A549 (cell line): ENCODE measurements around the gene HOXD10. TPM values are rescaled to one million over a fixed set of nuclear protein-coding genes. Genes with fewer than 3 reads are reported as not detected.

Experiments
- ATAC-seq, 2 experiments: fragments of 200-7000 bp in 1 of 2; fragments of >200 bp in 1 of 2; cut with Nextera tagmentation in 1 of 2; cut with Tn5 transposase in 1 of 2; 3 replicates each; pipeline versions ENCODE4 v1.8.0 to v1.9.1; 2018 to 2020; ENCODE audit warnings: mild to moderate bottlenecking in 1 of 2, moderate library complexity in 1 of 2
- CTCF ChIA-PET: fragments of 300-600 bp; sonication (Branson Sonifier 250); formaldehyde crosslinking; extraction: SDS; loops from one replicate; lab custom pipeline; 2021; ENCODE audit warnings: antibody characterized with exemption, inconsistent platforms; lab: Yijun Ruan, JAX
- POLR2A ChIA-PET: fragments of 350-600 bp; formaldehyde crosslinking; extraction: SDS; loops from one replicate; lab custom pipeline; 2021; ENCODE audit warnings: antibody characterized with exemption, inconsistent platforms; lab: Yijun Ruan, JAX
- DNase-seq, 2 experiments: peaks; one replicate each; pipeline versions ENCODE4 v3.0.0 to v3.0.0-alpha.2; 2011 to 2016; ENCODE audit warnings: low read depth in 1 of 2, low spot score in 1 of 2
- FAIRE-seq: peaks from 2 replicates; lab custom pipeline; 2011; peaks lifted over from hg19 to GRCh38; lab: Jason Lieb, UNC
- H3K27ac ChIP-seq, 2 experiments: fragments of >200 bp; sonication (Bioruptor Twin); formaldehyde crosslinking; 3 replicates each; pipeline ENCODE4 v1.5.1; 2016 to 2017
- H3K4me1 ChIP-seq: fragments of >200 bp; sonication (Bioruptor Twin); formaldehyde crosslinking; 3 replicates; pipeline ENCODE4 v1.6.1; 2016
- H3K4me2 ChIP-seq: fragments of >200 bp; sonication (Bioruptor Twin); formaldehyde crosslinking; 3 replicates; pipeline ENCODE4 v1.6.1; 2016
- H3K4me3 ChIP-seq: fragments of >200 bp; sonication (Bioruptor Twin); formaldehyde crosslinking; 3 replicates; pipeline ENCODE4 v1.5.1; 2016
- H3K9me3 ChIP-seq: fragments of >200 bp; sonication (Bioruptor Twin); formaldehyde crosslinking; 3 replicates; pipeline ENCODE4 v1.6.1; 2016
- ATOH8 ChIP-seq: fragments of 250-450 bp; sonication (Bioruptor Pico); IDR thresholded peaks from 2 replicates; pipeline ENCODE4 v1.5.0; 2020; ENCODE audit warnings: low read depth, mild to moderate bottlenecking, moderate library complexity
- CBX2 ChIP-seq: fragments of 200-600 bp; sonication (generic); IDR thresholded peaks from 2 replicates; pipeline ENCODE4 v1.6.1; 2016; ENCODE audit warnings: low read depth, mild to moderate bottlenecking, borderline replicate concordance
- CTCF ChIP-seq: fragments of >200 bp; sonication (Bioruptor Twin); formaldehyde crosslinking; IDR thresholded peaks from 3 replicates; pipeline ENCODE4 v1.5.1; 2016
- EP300 ChIP-seq, 2 experiments: fragments of >200 bp; sonication (Bioruptor Twin); formaldehyde crosslinking; IDR thresholded peaks; 2 replicates in 1 of 2; 3 replicates in 1 of 2; pipeline ENCODE4 v1.6.1; 2016 to 2017
- ESRRA ChIP-seq: fragments of 150-350 bp; IDR thresholded peaks from 2 replicates; pipeline ENCODE4 v1.6.1; 2014; ENCODE audit warnings: mild to moderate bottlenecking, low read length, borderline replicate concordance
- FOSB ChIP-seq: fragments of 250-450 bp; sonication (Bioruptor Pico); IDR thresholded peaks from 2 replicates; pipeline ENCODE4 v1.5.0; 2020; ENCODE audit warnings: mild to moderate bottlenecking, moderate library complexity
- FOSL2 ChIP-seq, 2 experiments: fragments of 450-650 bp in 1 of 2; fragments of >200 bp in 1 of 2; sonication (Bioruptor Twin) in 1 of 2; formaldehyde crosslinking; IDR thresholded peaks; 2 replicates each; pipeline versions ENCODE4 v1.5.0 to v1.6.1; 2016 to 2020; ENCODE audit warnings: mild to moderate bottlenecking in 1 of 2, moderate library complexity in 1 of 2
- HDAC2 ChIP-seq: fragments of 200-600 bp; sonication (generic); IDR thresholded peaks from 2 replicates; pipeline ENCODE4 v1.6.1; 2016
- HMGXB4 ChIP-seq: fragments of 250-450 bp; sonication (Bioruptor Pico); IDR thresholded peaks from 2 replicates; pipeline ENCODE4 v1.5.0; 2021; ENCODE audit warnings: mild to moderate bottlenecking, moderate library complexity, borderline replicate concordance
- HOXA7 ChIP-seq: fragments of 250-450 bp; sonication (Bioruptor Pico); IDR thresholded peaks from 2 replicates; pipeline ENCODE4 v1.5.0; 2020; ENCODE audit warnings: mild to moderate bottlenecking, moderate library complexity
- HOXB5 ChIP-seq: fragments of 250-450 bp; sonication (Bioruptor Pico); IDR thresholded peaks from 2 replicates; pipeline ENCODE4 v1.5.0; 2020; ENCODE audit warnings: mild to moderate bottlenecking, moderate library complexity
- KDM5A ChIP-seq: fragments of 200-600 bp; sonication (generic); IDR thresholded peaks from 2 replicates; pipeline ENCODE4 v1.6.1; 2016; ENCODE audit warnings: antibody characterized with exemption, mild to moderate bottlenecking
- RCOR1 ChIP-seq: fragments of 150-350 bp; IDR thresholded peaks from 2 replicates; pipeline ENCODE4 v1.6.1; 2014; ENCODE audit warnings: antibody characterized with exemption, low read length, low read depth
- REST ChIP-seq: fragments of 200-600 bp; sonication (generic); IDR thresholded peaks from 2 replicates; pipeline ENCODE4 v1.6.1; 2016; ENCODE audit warnings: antibody characterized with exemption, mild to moderate bottlenecking, moderate library complexity
- RNF2 ChIP-seq: fragments of 200-600 bp; sonication (generic); IDR thresholded peaks from 2 replicates; pipeline ENCODE4 v1.6.1; 2016; ENCODE audit warnings: low read depth, mild to moderate bottlenecking, antibody characterized with exemption, moderate library complexity, borderline replicate concordance
- SMC3 ChIP-seq: fragments of >200 bp; sonication (Bioruptor Twin); formaldehyde crosslinking; IDR thresholded peaks from 3 replicates; pipeline ENCODE4 v1.6.1; 2018; ENCODE audit warnings: inconsistent platforms
- SREBF2 ChIP-seq: fragments of 450-650 bp; IDR thresholded peaks from 2 replicates; pipeline ENCODE4 v1.6.1; 2014; ENCODE audit warnings: mild to moderate bottlenecking, moderate library complexity
- TFCP2L1 ChIP-seq: fragments of 250-450 bp; sonication (Bioruptor Pico); IDR thresholded peaks from 2 replicates; pipeline ENCODE4 v1.5.0; 2021; ENCODE audit warnings: mild to moderate bottlenecking
- TP53 ChIP-seq: fragments of 250-450 bp; sonication (Bioruptor Pico); IDR thresholded peaks from 2 replicates; pipeline ENCODE4 v1.5.0; 2021; ENCODE audit warnings: mild to moderate bottlenecking, moderate library complexity
- ZNF302 ChIP-seq: fragments of 250-450 bp; sonication (Bioruptor Pico); IDR thresholded peaks from 2 replicates; pipeline ENCODE4 v1.9.0; 2021; ENCODE audit warnings: inconsistent platforms, mild to moderate bottlenecking, moderate library complexity
- ZSCAN20 ChIP-seq: fragments of 250-450 bp; sonication (Bioruptor Pico); IDR thresholded peaks from 2 replicates; pipeline ENCODE4 v1.8.0; 2022; ENCODE audit warnings: mild to moderate bottlenecking, moderate library complexity
- WGBS: methylation state at CpG from one replicate; pipeline ENCODE4 v1.1.6; 2017; ENCODE audit errors: missing lambda C conversion rate; 5-methylcytosine and 5-hydroxymethylcytosine counted together
- polyA plus RNA-seq, 4 experiments: library from polyadenylated mRNA; depleted of rRNA in 3 of 4; stranded (reverse); fragments of >200 nt; fragmentation: RNase III in 1 of 4; extraction: RNeasy Plus Mini Kit Qiagen cat#74134 plus additional on column Dnase treatment in 1 of 4; gene quantifications; 2 replicates in 3 of 4; 3 replicates in 1 of 4; pipeline ENCODE4 v1.2.3, GENCODE V29; 2011 to 2017
- TF ChIP-seq, protein P1 (sequence below): fragments of >200 bp; sonication (Bioruptor Twin); formaldehyde crosslinking; IDR thresholded peaks from 3 replicates; pipeline ENCODE4 v1.6.1; 2016
- TF ChIP-seq, protein P2 (sequence below): IDR thresholded peaks from 2 replicates; pipeline ENCODE4 v1.6.1; 2012

Gene HOXD10
- polyA plus RNA-seq, 2 of the 4 experiments (the other 2 are of a cell fraction) = 4.3 to 4.8 TPM

DNA sequence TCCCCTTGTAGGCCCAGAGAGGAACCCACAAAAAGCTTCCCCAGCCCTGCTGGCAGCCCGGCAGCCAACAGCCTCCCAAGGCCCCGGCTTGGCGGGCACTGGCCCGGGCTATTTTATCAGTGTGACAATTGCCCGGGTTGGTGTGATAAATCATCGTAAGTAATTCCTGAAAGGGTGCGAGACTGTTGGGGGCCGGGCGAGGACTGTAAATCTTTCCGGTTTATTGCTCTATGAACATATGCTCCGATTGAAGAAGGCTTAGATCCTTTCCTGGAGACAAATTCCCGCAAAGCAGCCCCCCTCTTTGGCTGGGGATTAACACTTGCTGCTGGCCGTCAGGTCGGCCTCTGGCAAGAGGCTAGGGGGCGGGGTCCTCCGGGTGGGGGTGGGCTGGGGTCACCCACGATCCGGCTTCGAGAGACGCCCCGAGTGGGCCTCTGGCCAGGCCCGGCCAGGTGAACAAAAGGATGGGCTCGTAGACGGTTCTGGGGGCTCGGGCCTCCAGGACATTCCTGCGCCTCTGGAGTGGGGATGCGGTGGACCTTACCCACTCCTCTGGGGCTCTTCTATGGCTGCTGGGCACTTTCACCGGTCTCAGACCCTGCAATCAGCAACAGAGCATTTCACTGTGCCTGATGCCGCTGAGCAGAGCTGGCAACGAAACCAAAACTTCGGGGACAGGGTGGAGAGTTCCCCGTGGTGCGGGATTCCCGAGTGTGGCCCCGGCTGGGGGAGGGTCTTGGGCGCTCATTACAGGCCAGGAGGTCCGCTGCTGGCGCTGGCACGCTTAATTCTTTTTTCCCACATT lies 42.5 kb downstream of the HOXD10 start:
- TF ChIP-seq ESRRA (no peak), ATOH8 (CRISPR knock-in tag) (no peak), RNF2 (no peak), HMGXB4 (CRISPR knock-in tag) (no peak), HOXB5 (CRISPR knock-in tag) (no peak), ZSCAN20 (CRISPR knock-in tag) (no peak)
- FAIRE-seq (no peak), DNase-seq (no peak), ATAC-seq (no peak)
- WGBS = 74% methylated on average over 23 of the region's 39 CpGs
- Histone ChIP-seq H3K4me1 (no peaks in the 10 kb centered on the region), H3K27ac (no peak overlapping the region), H3K4me2 (no peak overlapping the region), H3K9me3 (no peaks in the 10 kb centered on the region), H3K4me3 (no peak overlapping the region)
- POLR2A ChIA-PET = no interaction called here
- CTCF ChIA-PET = no interaction called here

GRCh38 chr2:176159663-176160250 lies 43.2 kb downstream of the HOXD10 start:
- no peak overlapping the region for H3K4me3 ChIP-seq
- POLR2A ChIA-PET = no interaction called here
- CTCF ChIA-PET = interaction anchor here (1.4 to 1.5 kb wide), 3 partner anchors 19 to 295 kb away, joined by 3 to 7 read pairs (median 3); no protein-coding TSS in a partner anchor

More at GRCh38 chr2:176159663-176160250, 43.2 kb downstream of the HOXD10 start:
- no peak overlapping the region for H3K4me2 ChIP-seq
- DNase-seq (no peak), FAIRE-seq (no peak), ATAC-seq (no peak)
- H3K4me1 ChIP-seq = no peaks in the 10 kb centered on the region
- TF ChIP-seq FOSL2 (IDR thresholded peaks at IDR 0.05) (no peak), FOSL2 (CRISPR knock-in tag; IDR thresholded peaks at IDR 0.05) (no peak), ZSCAN20 (CRISPR knock-in tag) (no peak), TP53 (CRISPR knock-in tag) (no peak), HOXA7 (CRISPR knock-in tag) (no peak), CTCF (no peak), HDAC2 (no peak), TFCP2L1 (CRISPR knock-in tag) (no peak), REST (no peak), HOXB5 (CRISPR knock-in tag) (no peak), SMC3 (no peak), CBX2 (no peak), SREBF2 (no peak), EP300 (IDR thresholded peaks at IDR 0.05) (no peak), FOSB (CRISPR knock-in tag) (no peak), KDM5A (no peak), ZNF302 (CRISPR knock-in tag) (no peak), RCOR1 (no peak)
- TF ChIP-seq, protein P1, sequence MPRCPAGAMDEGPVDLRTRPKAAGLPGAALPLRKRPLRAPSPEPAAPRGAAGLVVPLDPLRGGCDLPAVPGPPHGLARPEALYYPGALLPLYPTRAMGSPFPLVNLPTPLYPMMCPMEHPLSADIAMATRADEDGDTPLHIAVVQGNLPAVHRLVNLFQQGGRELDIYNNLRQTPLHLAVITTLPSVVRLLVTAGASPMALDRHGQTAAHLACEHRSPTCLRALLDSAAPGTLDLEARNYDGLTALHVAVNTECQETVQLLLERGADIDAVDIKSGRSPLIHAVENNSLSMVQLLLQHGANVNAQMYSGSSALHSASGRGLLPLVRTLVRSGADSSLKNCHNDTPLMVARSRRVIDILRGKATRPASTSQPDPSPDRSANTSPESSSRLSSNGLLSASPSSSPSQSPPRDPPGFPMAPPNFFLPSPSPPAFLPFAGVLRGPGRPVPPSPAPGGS = no peak
- TF ChIP-seq, protein P2, sequence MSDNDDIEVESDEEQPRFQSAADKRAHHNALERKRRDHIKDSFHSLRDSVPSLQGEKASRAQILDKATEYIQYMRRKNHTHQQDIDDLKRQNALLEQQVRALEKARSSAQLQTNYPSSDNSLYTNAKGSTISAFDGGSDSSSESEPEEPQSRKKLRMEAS = no peak
- no peak overlapping the region for H3K27ac ChIP-seq
- no peaks in the 10 kb centered on the region for H3K9me3 ChIP-seq
- WGBS = 86% methylated on average over 37 of the region's 44 CpGs
